ENCODE results near the gene PRSS50.

The PRSS50 gene

DNA sequence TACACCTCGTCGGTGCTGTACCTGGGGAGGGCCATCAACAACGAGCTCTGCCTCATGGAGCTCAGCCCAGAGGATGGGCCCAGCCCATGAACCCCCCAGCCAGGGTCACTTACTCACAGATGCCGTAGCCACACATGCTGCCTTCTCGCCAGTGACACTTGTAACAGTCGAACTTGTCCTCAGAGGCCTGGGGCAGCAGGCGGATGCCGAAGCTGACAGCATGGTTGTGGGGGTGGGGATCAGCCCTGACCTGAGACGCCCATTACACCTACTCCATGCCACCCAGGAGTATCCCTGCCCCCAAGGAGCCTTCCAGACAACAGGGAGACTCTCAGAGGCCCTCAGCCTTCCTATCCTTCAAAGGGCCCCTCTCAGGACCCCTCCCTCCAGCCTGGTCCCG lies 36.3 kb downstream of the PRSS50 start:
- no peak for TF ChIP-seq EP300 (IDR thresholded peaks at IDR 0.05; ENCODE audit: borderline replicate concordance)
- no peak for TF ChIP-seq NFIC (IDR thresholded peaks at IDR 0.05)
- TF ChIP-seq TAF1 (IDR thresholded peaks at IDR 0.05; ENCODE audit: low read depth), result no peak
- TF ChIP-seq YY1 (IDR thresholded peaks at IDR 0.05; ENCODE audit: low read depth), result no peak
- no peak for TF ChIP-seq REST (IDR thresholded peaks at IDR 0.05; ENCODE audit: low read depth)
- TF ChIP-seq ZBTB7A (IDR thresholded peaks at IDR 0.05; ENCODE audit: low read depth), result no peak
- TF ChIP-seq TCF12 (IDR thresholded peaks at IDR 0.05; ENCODE audit: low read depth), result no peak

GRCh38 chr3:46680298-46680826 lies 37.3 kb downstream of the PRSS50 start:
- TF ChIP-seq TAF1 (IDR thresholded peaks at IDR 0.05; ENCODE audit: low read depth) (no peak), EGR1 (IDR thresholded peaks at IDR 0.05) (no peak), MAX (IDR thresholded peaks at IDR 0.05) (no peak), REST (IDR thresholded peaks at IDR 0.05; ENCODE audit: low read depth) (no peak), YY1 (IDR thresholded peaks at IDR 0.05; ENCODE audit: low read depth) (no peak), CEBPB (IDR thresholded peaks at IDR 0.05) (no peak), TEAD4 (IDR thresholded peaks at IDR 0.05) (no peak), CREB1 (IDR thresholded peaks at IDR 0.05; ENCODE audit: low read depth) (no peak), RAD21 (IDR thresholded peaks at IDR 0.05; ENCODE audit: low read depth) (no peak), NFIC (IDR thresholded peaks at IDR 0.05) (no peak), TCF12 (IDR thresholded peaks at IDR 0.05; ENCODE audit: low read depth) (no peak)

DNA sequence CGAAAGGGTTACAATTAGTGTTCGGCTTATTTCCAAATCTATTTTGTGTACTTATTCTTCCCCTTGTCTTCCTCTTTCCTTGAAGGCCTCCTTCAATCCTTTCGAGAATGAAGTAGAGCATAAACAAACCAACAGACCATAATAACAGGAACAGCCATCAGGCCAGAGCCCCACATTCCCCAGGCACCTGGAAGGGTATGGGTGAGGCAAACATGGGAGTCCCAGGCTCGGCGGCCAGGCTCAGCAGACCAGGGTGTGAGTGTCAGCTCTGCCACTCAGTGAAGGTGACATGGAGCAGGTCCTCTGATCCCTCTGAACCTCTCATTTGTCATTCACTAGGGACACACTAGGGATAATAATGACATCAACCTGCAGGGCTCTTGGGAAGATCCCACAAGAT lies 38.0 kb downstream of the PRSS50 start:
- TF ChIP-seq USF1 (IDR thresholded peaks at IDR 0.05) (no peak), REST (IDR thresholded peaks at IDR 0.05; ENCODE audit: low read depth) (no peak), EGR1 (IDR thresholded peaks at IDR 0.05) (no peak), CREB1 (IDR thresholded peaks at IDR 0.05; ENCODE audit: low read depth) (no peak)

DNA sequence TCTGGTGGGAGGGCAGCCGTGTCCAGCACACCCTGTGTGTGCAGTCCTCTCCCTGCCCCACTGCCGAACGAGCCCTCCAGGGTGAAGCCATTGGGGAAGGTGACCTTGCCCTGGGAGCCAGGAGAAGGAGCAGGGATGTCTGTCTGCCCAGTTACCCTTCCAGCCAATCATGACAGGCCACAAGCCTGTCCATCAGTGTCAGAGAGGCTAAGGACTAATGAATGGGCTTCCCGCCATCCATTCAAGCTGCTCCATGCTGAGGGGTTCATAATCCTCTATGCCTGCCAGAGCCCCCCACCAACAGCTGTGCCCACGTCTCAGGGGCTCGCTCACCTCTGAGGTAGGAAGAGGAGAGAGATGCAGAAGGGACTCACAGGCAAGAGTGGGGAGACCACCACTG lies 39.4 kb downstream of the PRSS50 start:
- TF ChIP-seq TAF1 (IDR thresholded peaks at IDR 0.05; ENCODE audit: low read depth), result no peak
- no peak for TF ChIP-seq TEAD4 (IDR thresholded peaks at IDR 0.05)
- no peak for TF ChIP-seq ZBTB7A (IDR thresholded peaks at IDR 0.05; ENCODE audit: low read depth)
- TF ChIP-seq CEBPB (IDR thresholded peaks at IDR 0.05), result no peak
- no peak for TF ChIP-seq MAX (IDR thresholded peaks at IDR 0.05)

DNA sequence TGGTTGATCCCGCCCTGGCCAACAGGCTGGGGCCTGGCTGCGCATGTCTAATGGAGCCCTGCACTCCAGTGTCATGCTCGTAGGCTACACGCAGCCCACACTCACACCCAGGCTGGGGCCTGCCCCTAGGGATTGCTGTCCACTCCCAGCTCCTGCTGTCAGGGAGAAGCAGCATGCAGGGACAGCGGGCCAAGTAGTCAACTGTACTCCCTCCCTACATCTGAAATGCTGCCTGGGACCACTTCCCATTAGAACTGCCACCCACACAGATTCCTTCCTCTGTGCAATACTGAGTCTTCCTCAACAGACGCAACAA lies 40.3 kb downstream of the PRSS50 start:
- TF ChIP-seq CREB1 (IDR thresholded peaks at IDR 0.05; ENCODE audit: low read depth), result no peak
- no peak for TF ChIP-seq ZBTB7A (IDR thresholded peaks at IDR 0.05; ENCODE audit: low read depth)

DNA sequence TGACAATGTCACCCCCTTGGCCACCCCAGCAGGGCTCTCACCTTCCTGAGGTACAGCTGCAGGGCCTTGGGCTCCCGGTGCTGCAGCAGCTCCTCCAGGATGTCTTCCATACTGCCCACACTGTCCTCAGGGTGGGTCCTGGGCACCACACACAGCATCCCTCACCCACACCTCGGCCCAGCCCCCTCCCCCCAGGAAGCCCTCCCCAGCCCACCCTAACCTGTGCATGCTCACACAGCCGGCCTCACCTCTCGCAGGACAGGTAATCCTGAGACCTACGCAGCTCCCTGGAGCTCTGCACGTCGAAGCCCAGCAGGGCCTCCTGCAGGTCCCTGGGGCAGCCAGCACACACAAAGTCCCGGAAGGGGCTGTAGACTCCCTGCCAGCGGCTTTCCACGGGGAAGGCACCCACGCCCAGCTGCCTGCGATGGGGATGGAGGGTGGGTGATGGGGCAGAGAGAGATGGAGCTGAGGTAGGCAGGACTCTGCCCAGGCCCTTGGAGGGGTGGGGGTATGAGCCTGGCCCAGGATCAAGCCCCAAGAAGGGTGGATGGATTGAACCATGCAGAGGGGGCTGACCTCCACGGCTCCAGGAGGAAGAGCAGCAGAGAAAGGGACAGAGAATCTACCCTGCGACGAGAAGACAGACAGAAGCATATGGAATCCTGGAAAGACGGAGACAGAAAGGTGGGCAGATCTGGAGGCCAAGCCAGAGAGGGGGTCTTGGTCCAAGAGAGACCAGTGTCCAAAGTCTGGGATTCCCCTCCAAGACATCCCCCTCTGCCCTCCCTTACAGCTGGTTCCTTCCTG lies 40.9 kb downstream of the PRSS50 start:
- TF ChIP-seq CREB1 (IDR thresholded peaks at IDR 0.05; ENCODE audit: low read depth), result no peak
- TF ChIP-seq REST (IDR thresholded peaks at IDR 0.05; ENCODE audit: low read depth), result no peak
- TF ChIP-seq NFIC (IDR thresholded peaks at IDR 0.05), result no peak
- TF ChIP-seq MAX (IDR thresholded peaks at IDR 0.05), result no peak
- TF ChIP-seq ZBTB7A (IDR thresholded peaks at IDR 0.05; ENCODE audit: low read depth), result no peak
- TF ChIP-seq TEAD4 (IDR thresholded peaks at IDR 0.05), result no peak
- no peak for TF ChIP-seq EP300 (IDR thresholded peaks at IDR 0.05; ENCODE audit: borderline replicate concordance)
- no peak for TF ChIP-seq RAD21 (IDR thresholded peaks at IDR 0.05; ENCODE audit: low read depth)
- no peak for TF ChIP-seq USF1 (IDR thresholded peaks at IDR 0.05)
- TF ChIP-seq EGR1 (IDR thresholded peaks at IDR 0.05), result no peak

All from Ishikawa (cell line).